GM12878 (cell line): ENCODE measurements around the gene INTS14. TPM values are rescaled to one million over a fixed set of nuclear protein-coding genes. Genes with fewer than 3 reads are reported as not detected.

Source experiments
- ATAC-seq: fragments of 200-7000 bp; cut with Tn5 transposase; 3 replicates; pipeline ENCODE4 v1.9.1; 2020; ENCODE audit warnings: mild to moderate bottlenecking, moderate library complexity
- BruUV-seq: library from RNA; stranded (reverse); fragments of 400-500 nt; replicated peaks from 2 replicates; lab custom pipeline; 2021; lab: Mats Ljungman, UMichigan
- CTCF ChIA-PET: fragments of 300-600 bp; sonication (Branson Sonifier 250); formaldehyde crosslinking; extraction: SDS; loops from one replicate; lab custom pipeline; 2021; ENCODE audit warnings: inconsistent platforms; lab: Yijun Ruan, JAX
- POLR2A ChIA-PET: fragments of 350-600 bp; formaldehyde crosslinking; extraction: SDS; loops from one replicate; lab custom pipeline; 2021; ENCODE audit warnings: inconsistent platforms; lab: Charles Lee
- RAD21 ChIA-PET: fragments of 300-600 bp; sonication (Branson Sonifier 250); formaldehyde crosslinking; loops from one replicate; lab custom pipeline; 2023; ENCODE audit warnings: antibody characterized with exemption; ENCODE audit not compliant: unreplicated experiment; lab: Charles Lee
- SMC1A ChIA-PET: fragments of 300-600 bp; sonication (Branson Sonifier 250); formaldehyde crosslinking; loops from one replicate; lab custom pipeline; 2023; ENCODE audit not compliant: unreplicated experiment, uncharacterized antibody; lab: Charles Lee
- DNase-seq: peaks from one replicate; pipeline ENCODE4 v3.0.0-alpha.2; 2011; ENCODE audit warnings: low read depth, low spot score
- FAIRE-seq: peaks from 3 replicates; lab custom pipeline; 2011; peaks lifted over from hg19 to GRCh38; lab: Jason Lieb, UNC
- H2AFZ ChIP-seq: 2 replicates; pipeline ENCODE4 v1.6.0; 2011; ENCODE audit warnings: low read depth, low read length, control low read depth; ENCODE audit not compliant: control insufficient read depth
- H3K27ac ChIP-seq: 2 replicates; pipeline ENCODE4 v1.5.1; 2011; ENCODE audit warnings: control low read depth; ENCODE audit not compliant: control insufficient read depth, insufficient read depth
- H3K27me3 ChIP-seq, 2 experiments: replicated peaks in 1 of 2; 2 replicates each; pipeline versions ENCODE4 v1.6.0 to v1.6.1; 2011; ENCODE audit warnings: low read length in 1 of 2; ENCODE audit not compliant: control insufficient read depth in 2 of 2, insufficient read depth in 2 of 2
- H3K36me3 ChIP-seq, 2 experiments: 2 replicates each; pipeline ENCODE4 v1.5.1; 2011; ENCODE audit warnings: low read length in 1 of 2; ENCODE audit not compliant: control insufficient read depth in 2 of 2, insufficient read depth in 2 of 2
- H3K4me1 ChIP-seq: 2 replicates; pipeline ENCODE4 v1.6.1; 2011; ENCODE audit warnings: mild to moderate bottlenecking, low read length, moderate library complexity, mixed read lengths; ENCODE audit not compliant: control insufficient read depth, insufficient read depth
- H3K4me2 ChIP-seq: 2 replicates; pipeline ENCODE4 v1.6.0; 2011; ENCODE audit warnings: control low read depth; ENCODE audit not compliant: control insufficient read depth, insufficient read depth
- H3K4me3 ChIP-seq: fragments of 200-600 bp; sonication (generic); 2 replicates; pipeline ENCODE4 v1.5.1; 2016
- H3K79me2 ChIP-seq: 2 replicates; pipeline ENCODE4 v1.6.0; 2011; ENCODE audit warnings: low read length; ENCODE audit not compliant: control insufficient read depth, insufficient read depth
- H3K9ac ChIP-seq: 2 replicates; pipeline ENCODE4 v1.8.0; 2011; ENCODE audit warnings: low read length, control low read depth, mixed read lengths; ENCODE audit not compliant: control insufficient read depth, insufficient read depth
- H3K9me3 ChIP-seq: replicated peaks from 3 replicates; pipeline ENCODE4 v1.5.1; 2011; ENCODE audit warnings: mild to moderate bottlenecking, low read length; ENCODE audit not compliant: control insufficient read depth, insufficient read depth
- H4K20me1 ChIP-seq: 2 replicates; pipeline ENCODE4 v1.6.0; 2011; ENCODE audit not compliant: control insufficient read depth, insufficient read depth
- BMI1 ChIP-seq: fragments of 450-650 bp; IDR thresholded peaks from 2 replicates; pipeline ENCODE4 v1.6.1; 2016; ENCODE audit warnings: mild to moderate bottlenecking, moderate library complexity, borderline replicate concordance
- WRNIP1 ChIP-seq: IDR thresholded peaks from 2 replicates; pipeline ENCODE4 v1.6.1; 2011; ENCODE audit warnings: low read depth, low read length, improper control_type of control experiment, borderline replicate concordance
- WGBS: methylation state at CpG from one replicate; pipeline ENCODE4 v1.1.6; 2016; ENCODE audit warnings: low lambda C conversion rate; ENCODE audit not compliant: insufficient replicate concordance, insufficient coverage; ENCODE audit errors: missing lambda C conversion rate; 5-methylcytosine and 5-hydroxymethylcytosine counted together
- in situ Hi-C: fragments of 300-500 bp; cut with MboI; formaldehyde crosslinking; loops from 9 replicates; pipeline ENCODE4 v1.14.3; 2018; ENCODE audit warnings: mixed read lengths
- intact Hi-C: fragments of 100-400 bp; cut with micrococcal nuclease; formaldehyde crosslinking; loops from one replicate; pipeline ENCODE4 v1.14.2; 2022; ENCODE audit not compliant: unreplicated experiment
- polyA plus RNA-seq, 11 experiments: library from polyadenylated mRNA; depleted of rRNA in 4 of 11; unstranded in 6 of 11; stranded (reverse) in 5 of 11; fragments of >200 nt; fragmentation: Nextera tagmentation in 4 of 11; fragmentation: Illumina TruSeq in 1 of 11; extraction: Ambion mirVana in 4 of 11; extraction: Trizol in 1 of 11; gene quantifications; 1 replicate in 1 of 11; 2 replicates in 10 of 11; pipeline versions ENCODE4 v1.2.1 to v1.2.3, GENCODE V29; 2011 to 2016; ENCODE audit warnings: inconsistent platforms in 2 of 11, missing spikeins in 2 of 11, low read depth in 1 of 11
- total RNA-seq, 4 experiments: library from RNA; depleted of rRNA in 3 of 4; stranded (reverse); fragments of >200 nt in 3 of 4; fragmentation: Illumina TruSeq in 1 of 4; extraction: Trizol in 1 of 4; gene quantifications; 2 replicates each; pipeline versions ENCODE4 v1.2.1 to v1.2.3, GENCODE V29; 2013 to 2021
- TF ChIP-seq, protein P1 (sequence below): fragments of 450-650 bp; IDR thresholded peaks from 2 replicates; pipeline ENCODE4 v1.6.1; 2016; ENCODE audit warnings: mild to moderate bottlenecking, moderate library complexity, borderline replicate concordance

The INTS14 gene
- total and polyA plus RNA-seq, 10 of the 15 experiments (the other 5 are each of a cell fraction or from before 2014, with no cell fraction given) = 36.8 to 76.9 (median 47.7) TPM

- Histone ChIP-seq H2AFZ (no peak overlapping the region), H3K4me2 (no peak overlapping the region), H3K27ac (no peak overlapping the region), H4K20me1 (no peaks in the 10 kb centered on the region), H3K4me3 (no peak overlapping the region), H3K27me3 (no peaks in the 10 kb centered on the region), H3K36me3 (peaks cover 0 to 11% of the 10 kb centered on the region in 2 experiments; a peak in 3 of 4 replicates), H3K79me2 (peaks cover 4% of the 10 kb centered on the region), H3K9me3 (no peaks in the 10 kb centered on the region), H3K4me1 (no peaks in the 10 kb centered on the region), H3K9ac (no peak overlapping the region)
- FAIRE-seq = no peak
- ChIA-PET POLR2A (no interaction called here), CTCF (interaction anchor here (1.4 kb wide), 1 partner anchor 9 kb away, joined by 3 read pairs; no protein-coding TSS in a partner anchor), SMC1A (no interaction called here), RAD21 (no interaction called here)
- no TSS peak for BruUV-seq
- DNase-seq = no peak
- TF ChIP-seq WRNIP1 = no peak
- no peak for TF ChIP-seq BMI1
- TF ChIP-seq, protein P1, sequence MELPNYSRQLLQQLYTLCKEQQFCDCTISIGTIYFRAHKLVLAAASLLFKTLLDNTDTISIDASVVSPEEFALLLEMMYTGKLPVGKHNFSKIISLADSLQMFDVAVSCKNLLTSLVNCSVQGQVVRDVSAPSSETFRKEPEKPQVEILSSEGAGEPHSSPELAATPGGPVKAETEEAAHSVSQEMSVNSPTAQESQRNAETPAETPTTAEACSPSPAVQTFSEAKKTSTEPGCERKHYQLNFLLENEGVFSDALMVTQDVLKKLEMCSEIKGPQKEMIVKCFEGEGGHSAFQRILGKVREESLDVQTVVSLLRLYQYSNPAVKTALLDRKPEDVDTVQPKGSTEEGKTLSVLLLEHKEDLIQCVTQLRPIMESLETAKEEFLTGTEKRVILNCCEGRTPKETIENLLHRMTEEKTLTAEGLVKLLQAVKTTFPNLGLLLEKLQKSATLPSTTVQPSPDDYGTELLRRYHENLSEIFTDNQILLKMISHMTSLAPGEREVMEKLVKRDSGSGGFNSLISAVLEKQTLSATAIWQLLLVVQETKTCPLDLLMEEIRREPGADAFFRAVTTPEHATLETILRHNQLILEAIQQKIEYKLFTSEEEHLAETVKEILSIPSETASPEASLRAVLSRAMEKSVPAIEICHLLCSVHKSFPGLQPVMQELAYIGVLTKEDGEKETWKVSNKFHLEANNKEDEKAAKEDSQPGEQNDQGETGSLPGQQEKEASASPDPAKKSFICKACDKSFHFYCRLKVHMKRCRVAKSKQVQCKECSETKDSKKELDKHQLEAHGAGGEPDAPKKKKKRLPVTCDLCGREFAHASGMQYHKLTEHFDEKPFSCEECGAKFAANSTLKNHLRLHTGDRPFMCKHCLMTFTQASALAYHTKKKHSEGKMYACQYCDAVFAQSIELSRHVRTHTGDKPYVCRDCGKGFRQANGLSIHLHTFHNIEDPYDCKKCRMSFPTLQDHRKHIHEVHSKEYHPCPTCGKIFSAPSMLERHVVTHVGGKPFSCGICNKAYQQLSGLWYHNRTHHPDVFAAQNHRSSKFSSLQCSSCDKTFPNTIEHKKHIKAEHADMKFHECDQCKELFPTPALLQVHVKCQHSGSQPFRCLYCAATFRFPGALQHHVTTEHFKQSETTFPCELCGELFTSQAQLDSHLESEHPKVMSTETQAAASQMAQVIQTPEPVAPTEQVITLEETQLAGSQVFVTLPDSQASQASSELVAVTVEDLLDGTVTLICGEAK = peak; percentile 87
- WGBS = 100% methylated on average over 1 of the region's 1 CpG
- intact Hi-C loops (no loop called here), in situ Hi-C loops (no loop called here)
- no peak for ATAC-seq
These were observed 7.4 kb downstream of the INTS14 start for GRCh38 chr15:65603559-65603958.
